Stimulated activated CD8-positive, alpha-beta memory T cell treated with anti-CD3 and anti-CD28 coated beads, Interleukin-15, amount 100 ng/mL, for 48 hours (primary cell): Measurements from ENCODE around the gene RAB3GAP1.
"Not testable (repeated sequence)": the region's sequence is repeated elsewhere in the genome, so short reads cannot be mapped to it uniquely, and the experiment has no call there.

ENCODE experiments used
- DNase-seq, 2 donors: peaks; one replicate each; pipeline ENCODE4 v3.0.0-alpha.2; 2020; ENCODE audit warnings: low read depth in 2 of 2

Gene RAB3GAP1

GRCh38 chr2:135055182-135055786 lies 3.2 kb downstream of the RAB3GAP1 start:
- no peak for DNase-seq

- no peak for DNase-seq
Observed at GRCh38 chr2:135056790-135057189, 4.7 kb downstream of the RAB3GAP1 start.

- DNase-seq: no peak
Observed at GRCh38 chr2:135059577-135059976, 7.5 kb downstream of the RAB3GAP1 start.

- no peak for DNase-seq
Observed at GRCh38 chr2:135063210-135063609, 11.1 kb downstream of the RAB3GAP1 start.

GRCh38 chr2:135064149-135064548 lies 12.1 kb downstream of the RAB3GAP1 start:
- DNase-seq: no peak

- DNase-seq: no peak
Observed at GRCh38 chr2:135066710-135067109, 14.6 kb downstream of the RAB3GAP1 start.

GRCh38 chr2:135072125-135072997 lies 20.3 kb downstream of the RAB3GAP1 start:
- no peak for DNase-seq

- DNase-seq: no peak
Observed at GRCh38 chr2:135074216-135074615, 22.1 kb downstream of the RAB3GAP1 start.

- DNase-seq: no peak
Observed at GRCh38 chr2:135076556-135076955, 24.5 kb downstream of the RAB3GAP1 start.

- no peak for DNase-seq
Observed at GRCh38 chr2:135078417-135078816, 26.3 kb downstream of the RAB3GAP1 start.

GRCh38 chr2:135086222-135086621 lies 34.1 kb downstream of the RAB3GAP1 start:
- no peak for DNase-seq

- not testable (repeated sequence) for DNase-seq
Observed at GRCh38 chr2:135089597-135089996, 37.5 kb downstream of the RAB3GAP1 start.

GRCh38 chr2:135091681-135092080 lies 39.6 kb downstream of the RAB3GAP1 start:
- DNase-seq: no peak

- DNase-seq: no peak
Observed at GRCh38 chr2:135093193-135093592, 41.1 kb downstream of the RAB3GAP1 start.

GRCh38 chr2:135093670-135094330 lies 41.7 kb downstream of the RAB3GAP1 start:
- DNase-seq: no peak

GRCh38 chr2:135094508-135094907 lies 42.4 kb downstream of the RAB3GAP1 start:
- no peak for DNase-seq

GRCh38 chr2:135095591-135095990 lies 43.5 kb downstream of the RAB3GAP1 start:
- DNase-seq: no peak

- no peak for DNase-seq
Observed at GRCh38 chr2:135096665-135097446, 44.8 kb downstream of the RAB3GAP1 start.

- no peak for DNase-seq
Observed at GRCh38 chr2:135097532-135098231, 45.6 kb downstream of the RAB3GAP1 start.

- no peak for DNase-seq
Observed at GRCh38 chr2:135099802-135100483, 47.9 kb downstream of the RAB3GAP1 start.

GRCh38 chr2:135103843-135104242 lies 51.8 kb downstream of the RAB3GAP1 start:
- DNase-seq: no peak
